ENCODE results near the gene CCRL2.

CCRL2 gene, protein sequence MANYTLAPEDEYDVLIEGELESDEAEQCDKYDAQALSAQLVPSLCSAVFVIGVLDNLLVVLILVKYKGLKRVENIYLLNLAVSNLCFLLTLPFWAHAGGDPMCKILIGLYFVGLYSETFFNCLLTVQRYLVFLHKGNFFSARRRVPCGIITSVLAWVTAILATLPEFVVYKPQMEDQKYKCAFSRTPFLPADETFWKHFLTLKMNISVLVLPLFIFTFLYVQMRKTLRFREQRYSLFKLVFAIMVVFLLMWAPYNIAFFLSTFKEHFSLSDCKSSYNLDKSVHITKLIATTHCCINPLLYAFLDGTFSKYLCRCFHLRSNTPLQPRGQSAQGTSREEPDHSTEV

DNA sequence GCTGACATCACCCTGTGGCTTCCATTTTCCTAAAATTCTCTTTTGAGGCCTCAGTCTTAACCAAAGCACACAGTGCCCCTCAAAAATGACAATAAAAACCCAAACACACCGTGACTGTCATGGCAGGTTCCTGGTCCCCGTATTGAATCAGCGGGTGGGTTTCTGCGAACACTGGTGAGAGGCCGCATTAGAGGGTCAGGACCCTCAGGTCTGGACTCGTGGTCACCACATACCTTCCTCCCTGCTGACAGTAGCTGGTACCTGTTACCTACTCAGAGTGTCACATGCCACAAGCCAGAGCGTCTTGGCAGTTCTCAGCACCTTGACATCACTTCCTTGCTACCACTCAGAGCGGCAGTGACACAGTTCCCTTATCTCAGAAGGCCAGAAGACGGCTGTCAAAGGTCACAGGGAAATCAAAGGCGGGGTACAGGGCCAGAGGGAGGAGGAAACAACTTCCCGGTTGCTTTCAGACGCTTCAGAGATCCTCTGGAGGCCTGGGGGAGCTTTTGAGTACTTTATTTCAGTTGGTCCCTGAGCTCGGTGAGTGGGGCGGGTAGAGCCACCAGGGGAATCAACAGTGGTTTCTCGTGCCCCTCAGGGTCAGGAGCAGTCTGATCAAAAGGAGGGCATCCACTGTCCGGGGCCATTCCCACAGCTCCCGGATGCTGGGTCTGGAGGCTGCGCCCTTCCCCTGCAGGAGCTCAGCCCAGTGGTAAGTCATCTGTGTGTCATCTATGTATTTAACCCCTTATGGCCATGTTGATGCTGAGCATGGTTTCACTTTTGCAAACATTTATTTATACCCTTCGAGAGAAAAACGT, at the start of gene CCRL2, which contains the start of gene CCR5AS:
CCRL2 (plus strand) TSS at position 472 of the 824 bp plus-strand sequence. CDS start 821 bp downstream, outside the sequence.
CCR5AS (minus strand) TSS at position 279 of the 824 bp plus-strand sequence.
- DNase-seq (ENCODE audit: low read depth in 2 of 2) = no peak

DNA sequence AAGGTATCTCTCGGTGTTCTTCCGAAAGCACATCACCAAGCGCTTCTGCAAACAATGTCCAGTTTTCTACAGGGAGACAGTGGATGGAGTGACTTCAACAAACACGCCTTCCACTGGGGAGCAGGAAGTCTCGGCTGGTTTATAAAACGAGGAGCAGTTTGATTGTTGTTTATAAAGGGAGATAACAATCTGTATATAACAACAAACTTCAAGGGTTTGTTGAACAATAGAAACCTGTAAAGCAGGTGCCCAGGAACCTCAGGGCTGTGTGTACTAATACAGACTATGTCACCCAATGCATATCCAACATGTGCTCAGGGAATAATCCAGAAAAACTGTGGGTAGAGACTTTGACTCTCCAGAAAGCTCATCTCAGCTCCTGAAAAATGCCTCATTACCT, 48.6 kb upstream of the CCRL2 start:
- no peak for DNase-seq (ENCODE audit: low read depth in 2 of 2)

DNA sequence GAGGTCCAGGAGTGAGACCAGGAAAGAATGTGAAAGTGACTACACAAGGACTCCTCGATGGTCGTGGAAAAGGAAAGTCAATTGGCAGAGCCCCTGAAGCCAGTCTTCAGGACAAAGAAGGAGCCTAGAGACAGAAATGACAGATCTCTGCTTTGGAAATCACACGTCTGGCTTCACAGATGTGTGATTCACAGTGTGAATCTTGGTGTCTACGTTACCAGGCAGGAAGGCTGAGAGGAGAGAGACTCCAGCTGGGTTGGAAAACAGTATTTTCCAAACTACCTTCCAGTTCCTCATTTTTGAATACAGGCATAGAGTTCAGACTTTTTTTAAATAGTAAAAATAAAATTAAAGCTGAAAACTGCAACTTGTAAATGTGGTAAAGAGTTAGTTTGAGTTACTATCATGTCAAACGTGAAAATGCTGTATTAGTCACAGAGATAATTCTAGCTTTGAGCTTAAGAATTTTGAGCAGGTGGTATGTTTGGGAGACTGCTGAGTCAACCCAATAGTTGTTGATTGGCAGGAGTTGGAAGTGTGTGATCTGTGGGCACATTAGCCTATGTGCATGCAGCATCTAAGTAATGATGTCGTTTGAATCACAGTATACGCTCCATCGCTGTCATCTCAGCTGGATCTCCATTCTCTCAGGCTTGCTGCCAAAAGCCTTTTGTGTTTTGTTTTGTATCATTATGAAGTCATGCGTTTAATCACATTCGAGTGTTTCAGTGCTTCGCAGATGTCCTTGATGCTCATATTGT, 47.1 kb upstream of the CCRL2 start:
- no peak for DNase-seq (ENCODE audit: low read depth in 2 of 2)

DNA sequence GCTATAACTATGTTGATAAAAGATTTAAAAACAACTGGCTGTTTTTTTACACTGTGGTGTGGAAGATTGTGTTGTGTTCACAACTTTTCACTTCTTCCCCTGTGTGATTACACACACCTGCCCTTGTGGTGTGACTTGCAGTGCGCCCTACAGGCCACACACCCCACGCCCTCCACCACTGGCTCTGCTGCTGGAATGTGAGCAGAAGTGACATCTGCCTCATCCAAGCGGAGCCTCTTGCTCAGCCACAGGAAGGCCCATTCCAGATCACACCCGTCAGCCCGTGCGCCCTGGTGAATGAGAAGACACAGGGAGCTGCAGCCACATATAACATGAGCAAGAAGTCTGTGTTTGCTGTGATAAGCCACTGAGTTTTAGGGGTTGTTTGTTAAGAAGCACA, 46.2 kb upstream of the CCRL2 start:
- no peak for DNase-seq (ENCODE audit: low read depth in 2 of 2)

DNA sequence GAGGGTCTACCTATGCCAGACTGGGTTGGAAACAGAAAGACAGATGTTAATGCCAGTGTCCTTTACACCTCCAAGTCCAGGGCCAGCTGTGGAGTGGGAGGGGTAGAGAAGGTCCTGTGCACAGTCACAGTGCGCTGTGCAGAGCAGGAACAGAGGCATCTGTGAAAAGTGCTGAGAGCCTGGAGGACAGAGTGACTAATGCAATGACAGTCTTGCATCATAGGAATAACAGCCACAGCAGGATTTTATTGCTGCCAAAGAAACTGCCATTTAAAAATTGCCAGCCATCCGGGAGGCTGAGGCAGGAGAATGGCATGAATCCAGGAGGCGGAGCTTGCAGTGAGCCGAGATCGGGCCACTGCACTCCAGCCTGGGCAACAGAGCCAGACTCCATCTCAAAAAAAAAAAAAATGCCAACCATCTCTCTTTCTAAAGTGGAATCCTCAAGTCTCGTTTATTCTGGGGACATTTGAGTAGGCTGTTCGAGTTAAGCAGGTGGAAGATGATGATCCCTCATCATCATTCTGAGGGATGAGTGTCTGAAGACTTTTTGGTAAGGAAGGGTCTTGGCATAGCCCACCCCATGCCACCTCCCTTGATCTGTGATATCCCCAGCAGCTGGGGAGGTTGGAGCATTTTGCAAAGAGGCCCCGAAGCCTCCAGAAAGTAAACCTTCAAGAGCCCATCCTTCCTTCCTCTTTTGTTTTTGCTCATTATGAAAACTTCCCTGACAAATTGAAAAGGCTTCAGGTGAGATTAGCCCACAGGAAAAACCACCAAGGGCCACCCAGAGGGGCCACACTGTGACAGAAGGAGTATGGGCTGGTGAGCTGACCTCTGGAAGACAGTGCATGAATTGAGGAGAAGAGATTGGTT, 45.4 kb upstream of the CCRL2 start:
- DNase-seq (ENCODE audit: low read depth in 2 of 2) = no peak

DNA sequence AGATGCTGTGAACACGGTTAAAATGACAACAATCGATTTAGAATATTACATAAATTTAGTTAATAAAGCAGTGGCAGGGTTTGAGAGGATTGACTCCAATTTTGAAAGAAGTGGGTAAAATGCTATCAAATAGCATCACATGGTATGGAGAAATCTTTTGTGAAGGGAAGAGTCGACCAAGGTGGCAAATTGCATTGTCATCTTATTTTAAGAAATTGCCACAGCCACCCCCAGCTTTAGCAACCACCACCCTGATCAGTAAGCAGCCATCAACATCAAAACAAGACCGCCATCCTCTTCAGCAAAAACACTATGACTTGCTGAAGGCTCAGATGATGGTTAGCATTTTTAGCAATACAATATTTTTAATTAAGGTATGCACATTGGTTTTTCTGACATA, 42.0 kb upstream of the CCRL2 start:
- DNase-seq (ENCODE audit: low read depth in 2 of 2) = no peak

DNA sequence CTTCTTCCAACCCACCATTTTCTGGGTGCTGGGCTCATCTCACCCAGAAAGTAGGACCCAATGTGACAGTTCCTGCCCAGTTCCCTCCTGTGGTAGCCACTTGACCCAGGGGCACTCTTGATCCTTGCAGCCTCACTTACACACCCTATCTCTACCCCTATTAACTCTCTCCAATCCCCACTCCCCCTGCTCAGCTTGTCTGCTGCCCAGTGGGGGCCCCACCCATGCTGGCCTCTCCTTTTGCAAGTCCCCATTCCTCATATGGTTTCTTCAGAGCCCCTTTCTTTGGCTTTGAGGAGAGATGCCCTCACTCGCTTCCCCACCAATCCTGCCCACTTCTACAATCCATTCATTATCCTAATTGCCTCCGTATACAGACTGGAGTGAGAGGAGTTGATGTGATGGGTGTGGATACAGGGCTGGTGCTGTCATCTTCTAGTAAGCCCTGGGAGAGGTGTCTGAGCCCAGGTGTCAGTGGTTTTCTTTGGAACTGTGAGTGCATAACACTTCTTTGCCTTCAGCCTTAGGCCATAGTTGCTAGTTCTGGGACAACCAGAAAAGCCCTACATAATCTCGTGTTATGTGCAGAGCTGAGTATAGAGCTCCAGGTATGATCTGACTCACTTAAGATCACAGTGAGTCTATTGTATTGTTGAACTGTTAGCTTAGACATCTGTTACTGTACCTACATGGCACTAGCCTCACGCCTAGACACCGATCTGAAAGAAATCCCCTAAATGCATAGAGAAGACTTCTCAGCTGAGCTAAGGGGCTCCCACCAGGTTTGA, 41.1 kb upstream of the CCRL2 start:
- no peak for DNase-seq (ENCODE audit: low read depth in 2 of 2)

DNA sequence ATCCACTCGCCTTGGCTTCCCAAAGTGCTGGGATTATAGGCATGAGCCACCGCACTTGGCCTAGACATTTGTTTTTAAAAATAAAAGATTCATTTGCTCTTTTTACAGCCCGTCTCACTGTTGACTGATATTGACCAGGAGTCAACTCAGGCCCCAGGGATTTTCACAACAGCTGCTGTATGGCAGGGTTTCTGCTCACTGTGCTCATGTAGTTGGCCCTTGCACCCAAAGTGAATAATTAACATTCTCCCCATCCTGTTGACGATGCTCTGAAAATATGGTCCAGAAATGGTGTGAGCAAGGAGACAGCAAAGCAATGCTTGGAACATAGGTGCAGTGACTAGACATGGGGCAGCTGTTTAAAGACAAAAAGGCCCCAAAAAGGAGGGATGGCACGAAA, 39.2 kb upstream of the CCRL2 start:
- no peak for DNase-seq (ENCODE audit: low read depth in 2 of 2)

DNA sequence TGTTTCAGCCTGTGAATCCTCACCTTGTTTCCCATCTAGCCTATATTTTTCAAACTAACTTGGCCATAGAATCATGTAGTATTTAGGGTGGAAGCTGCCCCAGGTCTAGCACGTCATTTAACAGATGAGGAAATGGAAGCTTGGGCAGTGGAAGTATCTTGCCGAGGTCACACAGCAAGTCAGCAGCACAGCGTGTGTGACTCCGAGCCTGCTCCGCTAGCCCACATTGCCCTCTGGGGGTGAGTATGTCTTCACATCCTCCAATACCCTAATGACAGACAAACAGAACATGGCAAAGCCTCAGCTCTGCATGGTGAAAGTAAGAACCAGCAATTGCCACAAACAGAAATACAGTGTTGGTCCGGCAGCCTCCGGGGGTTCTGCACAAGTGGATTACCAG, 38.5 kb upstream of the CCRL2 start:
- DNase-seq (ENCODE audit: low read depth in 2 of 2) = no peak

DNA sequence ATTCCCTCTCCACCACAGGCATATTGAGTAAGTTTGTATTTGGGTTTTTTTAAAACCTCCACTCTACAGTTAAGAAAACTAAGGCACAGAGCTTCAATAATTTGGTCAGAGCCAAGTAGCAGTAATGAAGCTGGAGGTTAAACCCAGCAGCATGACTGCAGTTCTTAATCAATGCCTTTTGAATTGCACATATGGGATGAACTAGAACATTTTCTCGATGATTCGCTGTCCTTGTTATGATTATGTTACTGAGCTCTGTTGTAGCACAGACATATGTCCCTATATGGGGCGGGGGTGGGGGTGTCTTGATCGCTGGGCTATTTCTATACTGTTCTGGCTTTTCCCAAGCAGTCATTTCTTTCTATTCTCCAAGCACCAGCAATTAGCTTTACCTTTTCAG, 37.9 kb upstream of the CCRL2 start:
- no peak for DNase-seq (ENCODE audit: low read depth in 2 of 2)

DNA sequence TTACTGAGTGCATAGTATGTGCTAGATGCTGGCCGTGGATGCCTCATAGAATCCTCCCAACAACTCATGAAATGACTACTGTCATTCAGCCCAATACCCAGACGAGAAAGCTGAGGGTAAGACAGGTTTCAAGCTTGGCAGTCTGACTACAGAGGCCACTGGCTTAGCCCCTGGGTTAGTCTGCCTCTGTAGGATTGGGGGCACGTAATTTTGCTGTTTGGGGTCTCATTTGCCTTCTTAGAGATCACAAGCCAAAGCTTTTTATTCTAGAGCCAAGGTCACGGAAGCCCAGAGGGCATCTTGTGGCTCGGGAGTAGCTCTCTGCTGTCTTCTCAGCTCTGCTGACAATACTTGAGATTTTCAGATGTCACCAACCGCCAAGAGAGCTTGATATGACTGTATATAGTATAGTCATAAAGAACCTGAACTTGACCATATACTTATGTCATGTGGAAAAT, 37.4 kb upstream of the CCRL2 start:
- no peak for DNase-seq (ENCODE audit: low read depth in 2 of 2)

DNA sequence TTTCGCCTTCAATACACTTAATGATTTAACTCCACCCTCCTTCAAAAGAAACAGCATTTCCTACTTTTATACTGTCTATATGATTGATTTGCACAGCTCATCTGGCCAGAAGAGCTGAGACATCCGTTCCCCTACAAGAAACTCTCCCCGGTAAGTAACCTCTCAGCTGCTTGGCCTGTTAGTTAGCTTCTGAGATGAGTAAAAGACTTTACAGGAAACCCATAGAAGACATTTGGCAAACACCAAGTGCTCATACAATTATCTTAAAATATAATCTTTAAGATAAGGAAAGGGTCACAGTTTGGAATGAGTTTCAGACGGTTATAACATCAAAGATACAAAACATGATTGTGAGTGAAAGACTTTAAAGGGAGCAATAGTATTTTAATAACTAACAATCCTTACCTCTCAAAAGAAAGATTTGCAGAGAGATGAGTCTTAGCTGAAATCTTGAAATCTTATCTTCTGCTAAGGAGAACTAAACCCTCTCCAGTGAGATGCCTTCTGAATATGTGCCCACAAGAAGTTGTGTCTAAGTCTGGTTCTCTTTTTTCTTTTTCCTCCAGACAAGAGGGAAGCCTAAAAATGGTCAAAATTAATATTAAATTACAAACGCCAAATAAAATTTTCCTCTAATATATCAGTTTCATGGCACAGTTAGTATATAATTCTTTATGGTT, 36.1 kb upstream of the CCRL2 start, which contains the start of gene CCR5:
CCR5 (plus strand) TSS at position 108 of the 680 bp plus-strand sequence. CDS start 1,957 bp downstream, outside the sequence.
- DNase-seq (ENCODE audit: low read depth in 2 of 2) = no peak

DNA sequence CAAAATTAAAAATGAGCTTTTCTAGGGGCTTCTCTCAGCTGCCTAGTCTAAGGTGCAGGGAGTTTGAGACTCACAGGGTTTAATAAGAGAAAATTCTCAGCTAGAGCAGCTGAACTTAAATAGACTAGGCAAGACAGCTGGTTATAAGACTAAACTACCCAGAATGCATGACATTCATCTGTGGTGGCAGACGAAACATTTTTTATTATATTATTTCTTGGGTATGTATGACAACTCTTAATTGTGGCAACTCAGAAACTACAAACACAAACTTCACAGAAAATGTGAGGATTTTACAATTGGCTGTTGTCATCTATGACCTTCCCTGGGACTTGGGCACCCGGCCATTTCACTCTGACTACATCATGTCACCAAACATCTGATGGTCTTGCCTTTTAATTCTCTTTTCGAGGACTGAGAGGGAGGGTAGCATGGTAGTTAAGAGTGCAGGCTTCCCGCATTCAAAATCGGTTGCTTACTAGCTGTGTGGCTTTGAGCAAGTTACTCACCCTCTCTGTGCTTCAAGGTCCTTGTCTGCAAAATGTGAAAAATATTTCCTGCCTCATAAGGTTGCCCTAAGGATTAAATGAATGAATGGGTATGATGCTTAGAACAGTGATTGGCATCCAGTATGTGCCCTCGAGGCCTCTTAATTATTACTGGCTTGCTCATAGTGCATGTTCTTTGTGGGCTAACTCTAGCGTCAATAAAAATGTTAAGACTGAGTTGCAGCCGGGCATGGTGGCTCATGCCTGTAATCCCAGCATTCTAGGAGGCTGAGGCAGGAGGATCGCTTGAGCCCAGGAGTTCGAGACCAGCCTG, 35.3 kb upstream of the CCRL2 start:
- DNase-seq (ENCODE audit: low read depth in 2 of 2) = no peak

DNA sequence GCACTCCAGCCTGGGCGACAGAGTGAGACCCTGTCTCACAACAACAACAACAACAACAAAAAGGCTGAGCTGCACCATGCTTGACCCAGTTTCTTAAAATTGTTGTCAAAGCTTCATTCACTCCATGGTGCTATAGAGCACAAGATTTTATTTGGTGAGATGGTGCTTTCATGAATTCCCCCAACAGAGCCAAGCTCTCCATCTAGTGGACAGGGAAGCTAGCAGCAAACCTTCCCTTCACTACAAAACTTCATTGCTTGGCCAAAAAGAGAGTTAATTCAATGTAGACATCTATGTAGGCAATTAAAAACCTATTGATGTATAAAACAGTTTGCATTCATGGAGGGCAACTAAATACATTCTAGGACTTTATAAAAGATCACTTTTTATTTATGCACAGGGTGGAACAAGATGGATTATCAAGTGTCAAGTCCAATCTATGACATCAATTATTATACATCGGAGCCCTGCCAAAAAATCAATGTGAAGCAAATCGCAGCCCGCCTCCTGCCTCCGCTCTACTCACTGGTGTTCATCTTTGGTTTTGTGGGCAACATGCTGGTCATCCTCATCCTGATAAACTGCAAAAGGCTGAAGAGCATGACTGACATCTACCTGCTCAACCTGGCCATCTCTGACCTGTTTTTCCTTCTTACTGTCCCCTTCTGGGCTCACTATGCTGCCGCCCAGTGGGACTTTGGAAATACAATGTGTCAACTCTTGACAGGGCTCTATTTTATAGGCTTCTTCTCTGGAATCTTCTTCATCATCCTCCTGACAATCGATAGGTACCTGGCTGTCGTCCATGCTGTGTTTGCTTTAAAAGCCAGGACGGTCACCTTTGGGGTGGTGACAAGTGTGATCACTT, 34.3 kb upstream of the CCRL2 start:
- DNase-seq (ENCODE audit: low read depth in 2 of 2) = no peak

DNA sequence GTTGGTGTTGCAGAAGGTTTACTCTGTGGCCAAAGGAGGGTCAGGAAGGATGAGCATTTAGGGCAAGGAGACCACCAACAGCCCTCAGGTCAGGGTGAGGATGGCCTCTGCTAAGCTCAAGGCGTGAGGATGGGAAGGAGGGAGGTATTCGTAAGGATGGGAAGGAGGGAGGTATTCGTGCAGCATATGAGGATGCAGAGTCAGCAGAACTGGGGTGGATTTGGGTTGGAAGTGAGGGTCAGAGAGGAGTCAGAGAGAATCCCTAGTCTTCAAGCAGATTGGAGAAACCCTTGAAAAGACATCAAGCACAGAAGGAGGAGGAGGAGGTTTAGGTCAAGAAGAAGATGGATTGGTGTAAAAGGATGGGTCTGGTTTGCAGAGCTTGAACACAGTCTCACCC, 32.3 kb upstream of the CCRL2 start:
- DNase-seq (ENCODE audit: low read depth in 2 of 2) = no peak

DNA sequence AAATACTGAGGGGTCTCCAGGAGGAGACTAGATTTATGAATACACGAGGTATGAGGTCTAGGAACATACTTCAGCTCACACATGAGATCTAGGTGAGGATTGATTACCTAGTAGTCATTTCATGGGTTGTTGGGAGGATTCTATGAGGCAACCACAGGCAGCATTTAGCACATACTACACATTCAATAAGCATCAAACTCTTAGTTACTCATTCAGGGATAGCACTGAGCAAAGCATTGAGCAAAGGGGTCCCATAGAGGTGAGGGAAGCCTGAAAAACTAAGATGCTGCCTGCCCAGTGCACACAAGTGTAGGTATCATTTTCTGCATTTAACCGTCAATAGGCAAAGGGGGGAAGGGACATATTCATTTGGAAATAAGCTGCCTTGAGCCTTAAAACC, 31.8 kb upstream of the CCRL2 start:
- DNase-seq (ENCODE audit: low read depth in 2 of 2) = no peak

DNA sequence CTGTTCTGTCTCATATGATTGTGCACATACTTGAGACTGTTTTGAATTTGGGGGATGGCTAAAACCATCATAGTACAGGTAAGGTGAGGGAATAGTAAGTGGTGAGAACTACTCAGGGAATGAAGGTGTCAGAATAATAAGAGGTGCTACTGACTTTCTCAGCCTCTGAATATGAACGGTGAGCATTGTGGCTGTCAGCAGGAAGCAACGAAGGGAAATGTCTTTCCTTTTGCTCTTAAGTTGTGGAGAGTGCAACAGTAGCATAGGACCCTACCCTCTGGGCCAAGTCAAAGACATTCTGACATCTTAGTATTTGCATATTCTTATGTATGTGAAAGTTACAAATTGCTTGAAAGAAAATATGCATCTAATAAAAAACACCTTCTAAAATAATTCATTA, 31.2 kb upstream of the CCRL2 start:
- DNase-seq (ENCODE audit: low read depth in 2 of 2) = no peak

DNA sequence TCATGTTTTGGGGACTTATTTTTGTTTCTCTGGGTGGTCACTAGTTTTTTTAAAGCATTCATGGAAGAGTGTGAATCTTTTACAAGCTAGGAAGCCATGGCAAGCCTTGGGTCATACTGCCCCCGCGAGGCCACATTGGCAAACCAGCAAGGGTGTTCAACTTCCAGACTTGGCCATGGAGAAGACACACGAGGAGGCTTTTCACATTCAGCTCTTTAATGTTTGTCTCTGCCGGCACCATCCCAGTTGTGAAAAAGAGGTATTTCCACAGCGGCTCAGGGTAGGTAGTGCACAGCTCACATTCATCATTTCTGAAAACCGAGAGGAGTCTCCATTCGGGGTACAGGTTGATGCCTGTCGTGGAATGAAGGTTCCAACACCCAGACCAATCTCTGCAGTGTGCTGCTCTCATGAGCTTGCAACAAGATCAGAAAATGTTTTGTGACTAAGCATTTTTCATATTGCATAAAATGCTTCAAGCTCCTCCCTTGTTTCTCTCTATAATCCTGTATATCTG, 28.6 kb upstream of the CCRL2 start:
- DNase-seq (ENCODE audit: low read depth in 2 of 2) = no peak
